SW480 (cell line): ENCODE results near the gene PRELID3B.
"Not testable (repeated sequence)": the region's sequence is repeated elsewhere in the genome, so short reads cannot be mapped to it uniquely, and the experiment has no call there.

ENCODE experiments used
- DNase-seq: peaks from one replicate; pipeline ENCODE4 v3.0.0-alpha.2; 2016; ENCODE audit warnings: low spot score

Gene PRELID3B

DNA sequence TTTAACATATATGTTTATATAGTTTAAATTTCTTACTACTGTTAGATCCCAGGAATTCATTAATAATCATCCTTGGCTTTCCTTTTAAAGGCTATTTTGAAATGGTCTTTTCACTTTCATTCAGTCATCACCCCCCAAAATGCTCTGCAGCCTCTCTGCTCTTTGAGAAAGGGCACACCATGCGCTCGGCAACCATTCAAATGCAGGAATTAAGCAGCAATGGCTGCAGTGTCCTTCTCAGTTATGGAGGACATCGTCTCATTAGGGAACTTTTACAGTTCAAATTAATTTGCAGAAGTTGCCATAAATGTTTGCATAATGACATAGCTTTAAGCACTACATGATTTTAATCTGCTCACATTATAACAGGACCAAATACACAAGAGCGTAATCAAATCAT lies 17.1 kb downstream of the PRELID3B start:
- no peak for DNase-seq

DNA sequence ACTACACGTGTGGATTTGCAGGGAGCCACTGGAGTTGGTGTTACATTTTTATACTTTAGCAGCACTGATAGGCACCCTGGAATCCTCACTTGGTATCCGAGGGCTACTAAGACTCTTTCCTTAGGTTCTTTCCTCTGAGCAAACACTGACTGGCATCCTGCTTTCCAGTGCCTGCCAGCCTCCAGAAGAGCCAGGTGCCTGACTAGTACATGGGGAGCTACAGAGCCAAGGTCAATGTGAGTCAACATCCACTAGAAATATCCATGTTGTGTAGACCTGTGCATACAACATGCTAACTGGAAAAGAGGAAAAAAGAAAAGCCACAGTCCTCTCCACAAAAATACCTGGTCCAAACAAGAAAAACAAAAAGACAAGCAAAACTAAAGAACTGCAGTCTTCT lies 17.5 kb downstream of the PRELID3B start:
- no peak for DNase-seq

DNA sequence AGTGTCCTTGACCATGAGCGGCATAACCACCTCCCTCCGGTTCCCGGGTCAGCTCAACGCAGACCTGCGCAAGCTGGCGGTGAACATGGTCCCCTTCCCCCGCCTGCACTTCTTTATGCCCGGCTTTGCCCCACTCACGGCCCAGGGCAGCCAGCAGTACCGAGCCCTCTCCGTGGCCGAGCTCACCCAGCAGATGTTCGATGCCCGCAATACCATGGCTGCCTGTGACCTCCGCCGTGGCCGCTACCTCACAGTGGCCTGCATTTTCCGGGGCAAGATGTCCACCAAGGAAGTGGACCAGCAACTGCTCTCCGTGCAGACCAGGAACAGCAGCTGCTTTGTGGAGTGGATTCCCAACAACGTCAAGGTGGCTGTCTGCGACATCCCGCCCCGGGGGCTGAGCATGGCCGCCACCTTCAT lies 18.5 kb downstream of the PRELID3B start:
- no peak for DNase-seq

DNA sequence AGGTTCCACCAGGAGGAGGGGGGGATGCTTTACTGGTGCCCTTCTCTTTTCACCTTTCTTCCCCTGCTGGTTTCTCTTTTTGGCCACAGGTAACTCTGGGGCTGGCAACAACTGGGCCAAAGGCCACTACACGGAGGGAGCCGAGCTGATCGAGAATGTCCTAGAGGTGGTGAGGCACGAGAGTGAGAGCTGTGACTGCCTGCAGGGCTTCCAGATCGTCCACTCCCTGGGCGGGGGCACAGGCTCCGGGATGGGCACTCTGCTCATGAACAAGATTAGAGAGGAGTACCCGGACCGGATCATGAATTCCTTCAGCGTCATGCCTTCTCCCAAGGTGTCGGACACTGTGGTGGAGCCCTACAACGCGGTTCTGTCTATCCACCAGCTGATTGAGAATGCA lies 19.0 kb downstream of the PRELID3B start:
- no peak for DNase-seq

DNA sequence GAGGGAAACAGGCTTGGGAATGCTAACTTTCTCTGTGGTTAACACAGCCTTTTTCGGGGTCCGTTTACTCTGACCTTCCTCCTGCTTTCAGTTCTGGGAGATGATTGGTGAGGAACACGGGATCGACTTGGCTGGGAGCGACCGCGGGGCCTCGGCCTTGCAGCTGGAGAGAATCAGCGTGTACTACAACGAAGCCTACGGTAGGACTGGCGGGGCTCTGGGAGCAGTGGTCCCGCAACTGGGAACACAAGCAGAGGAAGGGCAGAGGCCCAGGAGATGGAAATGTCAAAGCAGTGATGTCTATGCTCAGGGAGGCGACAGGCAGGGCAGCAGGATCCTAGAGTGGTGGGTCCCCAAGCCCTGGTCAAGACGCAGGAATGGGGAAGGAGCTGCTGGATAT lies 19.8 kb downstream of the PRELID3B start:
- no peak for DNase-seq

DNA sequence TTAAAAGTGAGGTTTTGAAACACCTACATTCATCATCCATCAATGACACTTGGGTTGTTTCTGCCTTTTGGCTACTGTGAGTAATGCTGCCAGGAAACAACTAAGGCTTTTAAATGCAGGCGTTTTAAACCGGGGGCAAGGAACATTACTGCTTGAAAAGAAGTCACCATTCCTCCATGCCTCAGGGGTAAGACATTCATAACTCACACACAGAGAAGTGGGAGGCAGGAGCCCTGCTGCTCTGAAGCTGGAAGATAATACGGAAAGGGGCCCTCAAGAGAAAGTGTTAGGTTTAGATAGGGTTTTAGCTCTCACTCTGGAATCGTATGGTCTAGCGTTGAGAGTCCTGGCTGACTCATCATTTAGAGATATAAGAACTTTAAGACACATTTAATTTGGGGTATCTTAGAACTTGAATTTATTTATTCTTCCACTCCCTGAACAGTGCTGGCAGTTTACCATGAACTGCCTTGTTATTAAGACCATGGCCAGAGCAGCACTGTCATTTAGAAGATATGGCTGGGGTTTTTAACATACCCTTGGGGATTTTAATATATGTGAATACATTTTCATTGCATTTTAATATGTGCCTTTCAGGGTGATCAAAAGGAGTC lies 21.5 kb downstream of the PRELID3B start:
- no peak for DNase-seq

DNA sequence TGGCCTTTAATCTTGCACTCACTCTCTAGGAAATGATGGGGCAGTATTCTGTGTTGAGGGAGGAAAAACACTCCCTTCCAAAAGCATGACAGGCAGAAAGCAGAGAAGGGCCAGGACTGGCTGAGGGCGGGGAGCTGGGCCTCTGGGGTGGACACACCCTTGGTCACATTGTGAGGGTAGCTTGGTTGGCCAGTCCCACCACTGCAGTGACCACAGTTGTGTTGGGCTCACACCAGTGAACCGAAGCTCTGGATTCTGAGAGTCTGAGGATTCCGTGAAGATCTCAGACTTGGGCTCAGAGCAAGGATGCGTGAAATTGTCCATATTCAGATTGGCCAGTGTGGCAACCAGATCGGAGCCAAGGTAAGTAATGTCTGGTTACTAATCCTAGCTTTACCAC lies 23.4 kb downstream of the PRELID3B start, which contains the start of gene TUBB1:
TUBB1 (plus strand) TSS at position 213 of the 400 bp plus-strand sequence; CDS start at position 307, 94 bp downstream.
- DNase-seq: no peak

DNA sequence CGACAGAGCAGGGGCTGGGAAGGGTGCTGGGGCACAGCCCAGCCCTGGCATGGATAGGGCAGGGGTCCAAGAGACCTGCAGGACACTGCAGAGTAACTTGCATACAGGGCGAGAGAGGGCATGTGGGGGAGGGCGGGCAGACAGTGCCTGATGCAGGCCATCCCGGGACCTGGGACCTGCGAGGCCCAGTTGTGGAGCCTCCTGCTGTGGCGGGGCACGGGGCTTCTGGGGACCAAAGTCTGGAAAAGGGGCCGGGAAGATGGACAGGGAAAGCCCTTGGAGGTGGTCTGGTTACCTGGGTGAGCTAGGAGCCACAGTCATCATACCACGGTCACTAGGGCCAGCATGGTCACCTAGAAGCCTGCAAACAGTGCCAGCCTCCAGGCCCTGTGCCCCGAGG lies 23.8 kb downstream of the PRELID3B start:
- no peak for DNase-seq

DNA sequence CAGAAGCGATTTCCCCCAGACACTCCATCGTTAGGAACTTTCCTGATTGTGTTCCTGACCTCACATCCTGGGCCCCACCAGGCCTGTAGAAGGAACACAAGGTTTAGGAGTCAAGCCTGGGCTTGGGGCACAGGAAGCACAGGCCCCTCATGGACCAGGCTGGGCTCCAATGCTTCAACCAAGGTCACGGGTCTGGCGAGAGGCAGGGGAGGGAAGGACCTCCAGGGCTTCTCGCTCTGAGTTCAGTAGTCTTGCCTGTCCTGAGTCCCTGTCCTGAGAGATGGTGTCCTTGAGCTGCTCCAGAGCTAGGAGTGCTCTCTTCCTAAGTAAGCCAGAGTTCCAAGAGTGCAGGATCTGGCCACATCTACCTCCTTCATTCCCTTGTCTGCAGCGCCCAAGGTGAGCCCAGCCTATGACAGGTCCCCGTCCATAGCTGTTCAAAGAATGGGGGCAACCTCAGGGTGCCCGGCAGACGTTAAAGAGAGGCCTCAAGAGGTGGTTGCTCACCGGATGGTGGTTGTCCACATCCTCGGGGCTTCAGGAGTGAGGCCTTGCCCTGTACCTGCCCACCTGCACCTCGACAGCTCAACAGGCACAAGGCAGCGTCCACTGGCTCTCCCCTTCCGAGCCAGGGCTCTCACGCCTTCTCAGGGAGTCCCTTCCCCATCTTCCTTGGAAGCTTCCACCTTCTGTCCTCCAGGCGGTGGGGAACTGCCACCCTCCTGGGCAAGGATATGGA lies 24.9 kb downstream of the PRELID3B start:
- no peak for DNase-seq

DNA sequence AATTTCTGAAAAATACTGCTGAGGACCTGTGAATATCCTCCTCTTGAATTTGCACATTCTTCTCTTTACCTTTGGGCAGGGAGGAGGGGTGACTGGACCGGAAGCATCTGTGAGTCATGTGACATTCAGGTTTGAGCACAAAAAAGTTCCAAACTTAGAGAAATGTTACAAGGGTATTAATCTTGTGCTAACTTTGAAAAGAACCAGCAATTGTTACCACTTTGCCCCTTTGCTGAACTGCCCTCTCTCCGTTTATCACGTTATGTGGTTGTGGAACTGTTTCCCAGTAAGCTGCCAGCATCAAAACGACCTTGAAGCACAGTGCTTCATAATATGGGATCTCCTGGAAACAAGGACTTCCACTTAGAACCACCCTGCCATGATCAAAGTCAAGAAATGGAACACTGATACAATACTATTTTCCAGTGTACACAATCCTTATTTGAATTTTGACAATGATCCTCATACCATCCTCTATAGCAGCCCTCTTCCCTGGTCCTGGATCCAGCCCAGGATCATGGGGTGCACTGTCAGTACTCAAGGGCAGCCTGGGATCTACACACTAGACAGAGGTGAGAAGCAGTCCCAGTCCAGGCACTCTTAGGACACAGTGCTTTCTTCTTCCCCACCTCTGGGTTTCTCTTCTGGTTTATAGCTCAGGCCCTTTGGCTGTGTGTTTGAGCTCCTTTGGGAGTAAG lies 25.6 kb downstream of the PRELID3B start:
- no peak for DNase-seq

DNA sequence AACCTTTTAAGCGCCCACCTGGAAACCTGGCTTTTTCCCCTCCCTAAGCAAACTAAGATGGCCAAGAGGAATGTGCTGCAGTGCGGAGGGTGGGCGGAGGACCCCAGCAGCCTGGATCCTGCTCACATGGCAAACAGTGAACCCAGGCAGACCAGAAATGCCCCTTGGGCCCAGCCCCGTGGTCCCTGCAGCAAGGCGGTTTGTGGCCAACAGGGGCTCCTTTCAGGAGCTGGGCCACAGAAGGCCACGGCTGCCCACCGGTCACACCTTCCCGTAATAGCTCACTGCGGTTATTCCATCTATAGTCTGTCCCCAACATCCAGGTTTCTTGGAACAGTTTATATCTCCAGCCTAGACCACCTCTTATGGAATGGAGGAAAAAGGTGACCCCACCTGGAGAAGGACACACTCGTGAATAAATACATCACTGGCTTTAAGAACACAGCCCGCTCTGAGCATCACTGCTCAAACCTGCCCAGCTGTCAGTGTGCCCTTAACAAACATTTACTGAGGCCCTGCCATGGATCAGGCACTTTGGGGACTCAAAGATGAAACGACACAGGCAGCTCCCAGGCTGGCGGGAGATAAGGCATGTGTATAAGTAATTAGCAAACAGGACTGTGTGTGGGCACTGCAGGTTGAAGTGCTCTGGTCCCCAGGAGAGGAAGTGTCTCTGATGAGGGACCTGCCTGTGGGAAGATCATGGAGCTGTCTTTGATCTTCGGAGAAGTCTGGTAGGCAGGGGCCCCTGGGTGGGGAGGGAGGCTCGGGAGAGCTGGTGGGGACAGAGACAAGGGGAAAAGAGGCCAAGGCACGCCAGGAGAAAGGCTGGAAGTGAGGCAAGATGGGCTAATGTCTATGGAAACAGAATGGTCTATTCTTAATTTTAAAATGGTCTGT lies 26.5 kb downstream of the PRELID3B start:
- no peak for DNase-seq

DNA sequence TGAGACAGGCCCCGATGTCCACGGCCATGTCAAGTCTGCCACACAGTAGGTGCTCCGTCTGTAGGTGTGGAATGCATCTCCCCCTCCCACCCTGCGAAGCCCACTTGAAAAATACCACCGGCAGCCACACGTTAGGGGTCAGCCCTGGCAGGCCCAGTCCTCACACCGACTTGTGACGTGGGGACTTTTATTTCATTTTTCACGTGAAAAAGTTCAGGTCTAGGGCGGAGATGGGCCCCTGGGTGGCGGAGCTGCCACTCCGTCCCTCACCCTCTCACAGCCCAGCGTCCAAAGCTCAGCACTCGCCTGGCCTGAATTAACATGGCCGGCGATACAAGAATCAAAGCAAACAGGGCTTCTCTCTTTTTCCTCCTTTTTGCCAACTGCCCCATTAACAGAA lies 27.2 kb downstream of the PRELID3B start:
- no peak for DNase-seq

DNA sequence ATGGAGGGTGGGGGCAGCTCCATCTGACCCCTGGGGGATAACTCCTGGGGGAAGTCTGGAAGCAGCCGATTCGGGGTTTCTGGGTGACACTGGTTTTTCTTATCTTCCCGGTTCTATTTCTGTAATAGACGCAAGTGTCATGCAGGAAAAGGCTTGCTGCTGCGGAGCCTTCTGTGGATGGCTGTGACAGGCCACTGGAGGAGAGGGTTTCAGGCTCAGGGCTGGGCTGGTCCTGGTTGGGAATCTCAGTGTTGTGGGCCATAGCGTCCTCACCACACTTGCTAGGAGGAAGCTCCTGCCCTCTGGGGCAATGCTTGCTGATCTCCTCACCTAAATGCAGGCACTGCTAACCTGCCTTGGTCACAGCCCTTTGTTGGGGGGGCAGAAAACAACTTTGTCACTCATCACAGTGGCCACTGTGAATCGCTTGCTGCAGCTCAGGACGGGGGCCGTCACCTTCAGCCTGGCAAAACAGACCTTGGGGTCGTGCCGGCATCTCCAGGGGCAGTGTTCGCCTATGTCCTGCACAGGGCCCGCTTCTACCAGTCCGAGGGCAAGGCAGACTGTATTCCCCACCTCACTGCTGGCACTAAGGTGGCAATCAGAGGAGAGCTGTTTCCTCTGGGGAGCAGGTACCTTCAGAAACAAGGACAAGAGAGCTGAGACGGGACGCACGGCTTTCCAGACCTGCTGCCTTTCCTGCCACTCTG lies 27.8 kb downstream of the PRELID3B start:
- no peak for DNase-seq

DNA sequence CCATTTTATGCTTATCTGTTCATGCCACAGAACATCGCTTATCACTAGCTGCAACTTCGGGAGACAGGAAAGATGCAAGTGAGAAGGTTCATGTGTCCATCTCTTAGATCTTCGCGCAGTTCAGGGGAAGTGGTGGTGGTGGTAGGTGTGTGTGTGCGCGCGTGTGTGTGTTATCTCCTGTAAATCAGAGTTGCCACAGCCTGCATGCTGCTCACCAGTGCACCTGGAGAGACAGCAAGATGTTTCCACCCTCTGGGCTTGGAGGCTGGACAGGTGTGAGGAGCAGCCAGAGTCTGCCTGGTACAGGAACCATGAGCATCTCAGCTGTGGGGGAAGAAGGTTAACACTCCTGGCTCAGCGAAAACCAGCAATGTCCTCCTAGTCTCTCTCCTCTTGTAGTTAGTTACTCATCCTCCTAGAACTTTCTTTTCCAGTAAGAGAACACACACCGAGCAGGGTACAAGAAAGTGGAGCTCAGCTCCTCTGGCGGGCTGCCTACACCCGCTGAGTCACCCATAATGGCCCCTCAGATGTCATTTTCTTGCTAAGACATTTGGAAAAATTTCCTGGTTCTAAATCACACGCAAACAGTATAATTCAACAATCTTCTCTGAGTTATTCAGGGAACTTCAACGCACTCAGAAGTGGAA lies 28.5 kb downstream of the PRELID3B start:
- no peak for DNase-seq

DNA sequence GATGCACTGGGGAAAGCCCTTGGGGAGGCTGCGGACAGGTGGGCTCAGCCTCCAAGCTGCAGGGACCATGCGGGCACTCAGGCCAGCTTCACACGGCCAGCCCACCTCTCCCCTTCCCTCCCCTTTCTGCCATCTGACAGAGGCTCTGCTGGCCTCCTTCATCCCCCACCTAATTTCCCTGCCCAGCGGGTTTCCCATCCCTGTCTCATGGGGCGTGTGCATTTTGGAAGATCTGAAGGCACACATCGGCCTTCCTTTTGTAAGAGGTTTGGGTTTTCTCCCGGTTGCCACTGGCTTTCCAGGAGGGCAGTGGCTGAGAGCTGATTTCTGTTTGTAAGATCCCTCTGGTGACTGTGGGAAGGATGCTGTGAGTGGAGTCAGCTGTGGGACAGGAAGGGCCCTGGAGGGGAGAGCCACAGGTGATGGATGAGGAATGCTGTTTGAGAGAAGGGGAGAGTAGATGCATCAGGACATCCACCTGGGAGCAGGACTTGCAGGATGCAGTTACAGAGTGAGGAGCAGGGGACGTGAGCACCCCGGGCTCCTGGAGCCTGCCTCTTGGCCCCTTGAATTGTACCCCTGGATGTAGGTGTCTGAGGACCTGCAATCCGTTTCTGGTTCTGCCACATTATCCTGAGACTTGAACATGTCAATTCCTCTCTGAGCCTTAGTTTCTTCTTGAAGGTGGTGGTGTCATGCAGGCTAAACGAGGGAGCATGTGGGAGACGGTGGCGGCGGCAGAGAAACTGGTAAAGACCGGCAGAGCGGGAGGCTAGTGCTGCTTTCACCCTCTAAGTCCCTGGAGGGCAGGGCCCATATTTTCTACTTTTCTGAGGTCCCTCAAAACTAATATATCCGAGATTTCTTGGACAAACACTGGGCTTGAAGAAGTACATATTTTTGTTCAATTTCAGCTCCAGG lies 29.3 kb downstream of the PRELID3B start:
- no peak for DNase-seq

DNA sequence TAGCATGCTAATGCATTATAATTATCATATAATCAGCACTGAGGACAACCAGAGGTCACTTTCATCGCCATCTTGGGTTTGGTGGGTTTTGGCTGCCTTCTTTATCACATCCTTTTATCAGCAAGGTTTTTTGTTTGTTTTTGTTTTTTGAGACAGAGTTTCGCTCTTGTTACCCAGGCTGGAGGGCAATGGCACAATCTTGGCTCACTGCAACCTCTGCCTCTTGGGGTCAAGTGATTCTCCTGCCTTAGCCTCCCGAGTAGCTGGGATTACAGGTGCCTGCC lies 30.8 kb downstream of the PRELID3B start:
- not testable (repeated sequence) for DNase-seq

DNA sequence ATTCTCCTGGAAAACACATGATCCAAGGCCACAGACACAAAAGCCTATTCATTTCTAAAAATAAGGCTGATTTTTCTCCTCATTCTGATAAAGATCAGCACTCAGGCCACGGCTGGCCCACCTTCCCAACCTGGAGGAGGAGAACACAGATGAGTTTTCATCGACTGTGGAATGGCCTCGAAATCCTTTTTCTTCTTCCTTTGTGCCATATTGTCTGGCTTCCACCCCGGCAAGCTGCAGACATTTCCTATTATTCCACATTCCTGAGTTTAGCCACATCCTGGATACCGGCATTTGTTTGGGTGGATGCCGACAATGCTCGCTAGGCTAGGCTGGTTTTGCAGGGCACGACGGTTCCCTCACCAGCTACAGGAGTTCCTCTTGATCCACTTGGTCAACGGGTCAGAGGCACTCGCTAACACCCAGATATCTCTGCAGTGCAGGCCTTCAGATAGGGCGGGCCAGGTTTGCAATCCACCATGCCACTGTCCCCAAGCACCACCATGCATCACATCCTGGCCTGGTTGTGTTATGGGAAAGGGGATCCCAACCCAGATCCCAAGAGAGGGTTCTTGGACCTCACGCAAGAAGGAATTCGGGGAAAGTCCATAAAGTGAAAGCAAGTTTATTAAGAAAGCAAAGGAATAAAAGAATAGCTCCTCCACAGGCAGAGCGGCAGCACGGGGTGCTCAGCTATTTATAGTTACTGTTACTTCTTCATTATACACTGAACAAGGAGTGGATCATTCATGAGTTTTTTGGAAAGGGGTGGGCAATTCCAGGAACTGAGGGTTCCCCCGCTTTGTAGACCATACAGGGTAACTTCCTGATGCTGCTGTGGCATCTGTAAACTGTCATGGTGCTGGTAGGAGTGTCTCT lies 31.4 kb downstream of the PRELID3B start:
- DNase-seq: peak; percentile 92

DNA sequence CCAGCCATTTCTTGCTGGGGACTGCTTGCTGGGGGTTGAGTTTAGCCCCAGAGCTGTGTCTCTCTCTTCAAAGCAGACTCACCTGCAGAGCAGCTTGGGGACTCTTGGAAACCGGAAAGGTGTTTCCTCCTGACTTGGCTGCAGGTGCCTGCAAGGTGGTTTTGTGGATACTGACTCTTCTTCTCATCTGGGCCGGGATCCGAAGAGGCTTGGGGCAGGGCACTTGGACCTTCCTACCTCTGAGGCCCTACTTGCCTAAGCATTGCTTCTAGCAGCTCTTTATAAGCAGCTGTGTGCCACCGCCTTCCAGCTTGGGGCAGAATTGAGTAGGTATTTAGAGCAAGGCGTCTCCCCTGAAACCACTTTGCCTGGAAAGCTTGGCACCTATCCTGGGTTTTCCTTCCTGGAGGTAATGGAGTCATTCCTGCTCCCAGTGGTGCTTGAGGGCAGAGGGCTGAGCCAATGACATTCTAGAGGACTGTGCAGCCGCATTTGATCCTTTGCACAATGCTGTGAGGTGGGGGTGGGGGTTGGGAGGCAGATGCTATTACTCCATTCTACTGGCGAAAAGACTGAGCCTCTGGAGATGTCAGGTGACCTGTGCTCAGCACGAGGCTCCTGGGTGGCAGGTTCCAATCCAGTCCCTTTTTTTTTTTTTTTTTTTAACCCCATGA lies 32.1 kb downstream of the PRELID3B start:
- DNase-seq: peak; percentile 61
